GM12878 (cell line): ENCODE measurements around the gene TTC39C. TPM values are rescaled to one million over a fixed set of nuclear protein-coding genes. Genes with fewer than 3 reads are reported as not detected.

Experiments used
- ATAC-seq: fragments of 200-7000 bp; cut with Tn5 transposase; 3 replicates; pipeline ENCODE4 v1.9.1; 2020; ENCODE audit warnings: mild to moderate bottlenecking, moderate library complexity
- BruUV-seq: library from RNA; stranded (reverse); fragments of 400-500 nt; replicated peaks from 2 replicates; lab custom pipeline; 2021; lab: Mats Ljungman, UMichigan
- CTCF ChIA-PET: fragments of 300-600 bp; sonication (Branson Sonifier 250); formaldehyde crosslinking; extraction: SDS; loops from one replicate; lab custom pipeline; 2021; ENCODE audit warnings: inconsistent platforms; lab: Yijun Ruan, JAX
- POLR2A ChIA-PET: fragments of 350-600 bp; formaldehyde crosslinking; extraction: SDS; loops from one replicate; lab custom pipeline; 2021; ENCODE audit warnings: inconsistent platforms; lab: Charles Lee
- RAD21 ChIA-PET: fragments of 300-600 bp; sonication (Branson Sonifier 250); formaldehyde crosslinking; loops from one replicate; lab custom pipeline; 2023; ENCODE audit warnings: antibody characterized with exemption; ENCODE audit not compliant: unreplicated experiment; lab: Charles Lee
- SMC1A ChIA-PET: fragments of 300-600 bp; sonication (Branson Sonifier 250); formaldehyde crosslinking; loops from one replicate; lab custom pipeline; 2023; ENCODE audit not compliant: unreplicated experiment, uncharacterized antibody; lab: Charles Lee
- DNase-seq: peaks from one replicate; pipeline ENCODE4 v3.0.0-alpha.2; 2011; ENCODE audit warnings: low read depth, low spot score
- FAIRE-seq: peaks from 3 replicates; lab custom pipeline; 2011; peaks lifted over from hg19 to GRCh38; lab: Jason Lieb, UNC
- H2AFZ ChIP-seq: 2 replicates; pipeline ENCODE4 v1.6.0; 2011; ENCODE audit warnings: low read depth, low read length, control low read depth; ENCODE audit not compliant: control insufficient read depth
- H3K27ac ChIP-seq: 2 replicates; pipeline ENCODE4 v1.5.1; 2011; ENCODE audit warnings: control low read depth; ENCODE audit not compliant: control insufficient read depth, insufficient read depth
- H3K27me3 ChIP-seq, 2 experiments: replicated peaks in 1 of 2; 2 replicates each; pipeline versions ENCODE4 v1.6.0 to v1.6.1; 2011; ENCODE audit warnings: low read length in 1 of 2; ENCODE audit not compliant: control insufficient read depth in 2 of 2, insufficient read depth in 2 of 2
- H3K36me3 ChIP-seq, 2 experiments: 2 replicates each; pipeline ENCODE4 v1.5.1; 2011; ENCODE audit warnings: low read length in 1 of 2; ENCODE audit not compliant: control insufficient read depth in 2 of 2, insufficient read depth in 2 of 2
- H3K4me1 ChIP-seq: 2 replicates; pipeline ENCODE4 v1.6.1; 2011; ENCODE audit warnings: mild to moderate bottlenecking, low read length, moderate library complexity, mixed read lengths; ENCODE audit not compliant: control insufficient read depth, insufficient read depth
- H3K4me2 ChIP-seq: 2 replicates; pipeline ENCODE4 v1.6.0; 2011; ENCODE audit warnings: control low read depth; ENCODE audit not compliant: control insufficient read depth, insufficient read depth
- H3K4me3 ChIP-seq: fragments of 200-600 bp; sonication (generic); 2 replicates; pipeline ENCODE4 v1.5.1; 2016
- H3K79me2 ChIP-seq: 2 replicates; pipeline ENCODE4 v1.6.0; 2011; ENCODE audit warnings: low read length; ENCODE audit not compliant: control insufficient read depth, insufficient read depth
- H3K9ac ChIP-seq: 2 replicates; pipeline ENCODE4 v1.8.0; 2011; ENCODE audit warnings: low read length, control low read depth, mixed read lengths; ENCODE audit not compliant: control insufficient read depth, insufficient read depth
- H3K9me3 ChIP-seq: replicated peaks from 3 replicates; pipeline ENCODE4 v1.5.1; 2011; ENCODE audit warnings: mild to moderate bottlenecking, low read length; ENCODE audit not compliant: control insufficient read depth, insufficient read depth
- H4K20me1 ChIP-seq: 2 replicates; pipeline ENCODE4 v1.6.0; 2011; ENCODE audit not compliant: control insufficient read depth, insufficient read depth
- CUX1 ChIP-seq: IDR thresholded peaks from 2 replicates; pipeline ENCODE4 v1.6.1; 2012; ENCODE audit warnings: improper control_type of control experiment, low read depth, low read length; ENCODE audit not compliant: insufficient replicate concordance
- GABPA ChIP-seq: IDR thresholded peaks from 2 replicates; pipeline ENCODE4 v1.6.1; 2014; ENCODE audit warnings: antibody characterized with exemption, low read depth, mild to moderate bottlenecking, inconsistent platforms
- IRF4 ChIP-seq: IDR thresholded peaks from 2 replicates; pipeline ENCODE4 v1.6.1; 2011; ENCODE audit warnings: low read depth, low read length
- NRF1 ChIP-seq: conservative IDR thresholded peaks from 2 replicates; pipeline ENCODE4 v1.6.1; 2011; ENCODE audit warnings: mild to moderate bottlenecking, low read depth, low read length, improper control_type of control experiment
- PAX8 ChIP-seq: fragments of 450-650 bp; IDR thresholded peaks from 2 replicates; pipeline ENCODE4 v1.6.1; 2017; ENCODE audit warnings: mild to moderate bottlenecking, moderate library complexity
- RELB ChIP-seq: fragments of 450-650 bp; IDR thresholded peaks from 2 replicates; pipeline ENCODE4 v1.6.1; 2017; ENCODE audit warnings: low read depth, mild to moderate bottlenecking, moderate library complexity
- RFX5 ChIP-seq: IDR thresholded peaks from 2 replicates; pipeline ENCODE4 v1.6.1; 2011; ENCODE audit warnings: low read depth, low read length, improper control_type of control experiment
- SMAD1 ChIP-seq: fragments of 450-650 bp; IDR thresholded peaks from 2 replicates; pipeline ENCODE4 v1.6.1; 2018; ENCODE audit warnings: mild to moderate bottlenecking, low read depth; ENCODE audit not compliant: partially characterized antibody
- SUZ12 ChIP-seq: fragments of 200-600 bp; sonication (generic); IDR thresholded peaks from one replicate; pipeline ENCODE4 v1.6.1; 2018; ENCODE audit warnings: antibody characterized with exemption, mild to moderate bottlenecking; ENCODE audit not compliant: unreplicated experiment
- TARDBP ChIP-seq: IDR thresholded peaks from 2 replicates; pipeline ENCODE4 v1.6.1; 2016; ENCODE audit warnings: borderline replicate concordance
- ZNF24 ChIP-seq: fragments of 450-650 bp; IDR thresholded peaks from 2 replicates; pipeline ENCODE4 v1.6.1; 2017; ENCODE audit warnings: antibody characterized with exemption, mild to moderate bottlenecking
- WGBS: methylation state at CpG from one replicate; pipeline ENCODE4 v1.1.6; 2016; ENCODE audit warnings: low lambda C conversion rate; ENCODE audit not compliant: insufficient replicate concordance, insufficient coverage; ENCODE audit errors: missing lambda C conversion rate; 5-methylcytosine and 5-hydroxymethylcytosine counted together
- in situ Hi-C: fragments of 300-500 bp; cut with MboI; formaldehyde crosslinking; loops from 9 replicates; pipeline ENCODE4 v1.14.3; 2018; ENCODE audit warnings: mixed read lengths
- intact Hi-C: fragments of 100-400 bp; cut with micrococcal nuclease; formaldehyde crosslinking; loops from one replicate; pipeline ENCODE4 v1.14.2; 2022; ENCODE audit not compliant: unreplicated experiment
- polyA plus RNA-seq, 11 experiments: library from polyadenylated mRNA; depleted of rRNA in 4 of 11; unstranded in 6 of 11; stranded (reverse) in 5 of 11; fragments of >200 nt; fragmentation: Nextera tagmentation in 4 of 11; fragmentation: Illumina TruSeq in 1 of 11; extraction: Ambion mirVana in 4 of 11; extraction: Trizol in 1 of 11; gene quantifications; 1 replicate in 1 of 11; 2 replicates in 10 of 11; pipeline versions ENCODE4 v1.2.1 to v1.2.3, GENCODE V29; 2011 to 2016; ENCODE audit warnings: inconsistent platforms in 2 of 11, missing spikeins in 2 of 11, low read depth in 1 of 11
- total RNA-seq, 4 experiments: library from RNA; depleted of rRNA in 3 of 4; stranded (reverse); fragments of >200 nt in 3 of 4; fragmentation: Illumina TruSeq in 1 of 4; extraction: Trizol in 1 of 4; gene quantifications; 2 replicates each; pipeline versions ENCODE4 v1.2.1 to v1.2.3, GENCODE V29; 2013 to 2021
- TF ChIP-seq, protein P1 (sequence below): IDR thresholded peaks from 2 replicates; pipeline ENCODE4 v1.6.1; 2012; ENCODE audit warnings: low read length, inconsistent platforms
- TF ChIP-seq, protein P2 (sequence below): IDR thresholded peaks from 2 replicates; pipeline ENCODE4 v1.6.1; 2012; ENCODE audit warnings: low read depth, low read length, improper control_type of control experiment

TTC39C gene
- total and polyA plus RNA-seq, 10 of the 15 experiments (the other 5 are each of a cell fraction or from before 2014, with no cell fraction given): 21.1 to 91.0 (median 64.8) TPM

DNA sequence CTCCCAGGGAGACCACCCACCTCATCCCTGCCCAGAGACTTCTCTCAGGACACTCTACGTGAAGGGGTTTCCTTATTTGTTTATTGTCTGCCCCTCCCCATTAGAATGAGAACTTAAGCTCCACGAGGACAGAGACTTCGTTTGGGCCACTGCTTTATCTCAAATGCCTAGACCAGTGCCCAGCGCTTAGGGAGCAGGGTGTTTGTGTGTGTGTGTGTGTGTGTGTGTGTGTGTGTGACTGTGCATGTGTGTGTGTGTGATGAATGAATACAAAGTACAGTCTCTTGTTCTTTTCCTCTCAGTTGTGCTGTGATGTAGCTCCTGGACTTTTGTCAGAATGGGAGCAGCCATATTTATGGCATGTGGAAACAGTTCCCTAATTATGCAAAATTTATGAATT, 89.9 kb downstream of the TTC39C start:
- ChIA-PET CTCF (interaction anchor here (0.7 kb wide), 1 partner anchor 201 kb away, joined by 3 read pairs; no protein-coding TSS in a partner anchor), SMC1A (interaction anchor here (1.1 kb wide), 1 partner anchor 15 kb away, joined by 4 read pairs; no protein-coding TSS in a partner anchor), RAD21 (no interaction called here), POLR2A (interaction anchor here (0.7 kb wide), 1 partner anchor 158 kb away, joined by 4 read pairs; no protein-coding TSS in a partner anchor)
- no peaks in the 10 kb centered on the region for H3K4me1 ChIP-seq
- intact Hi-C loops: no loop called here
- no peak for TF ChIP-seq PAX8
- no peak for TF ChIP-seq CUX1
- no peak for TF ChIP-seq GABPA
- TF ChIP-seq ZNF24: no peak
- TF ChIP-seq SUZ12: no peak
- TF ChIP-seq IRF4: no peak
- no peak for TF ChIP-seq TARDBP
- no peak for TF ChIP-seq RELB
- no peak for TF ChIP-seq SMAD1
- TF ChIP-seq, protein P1, sequence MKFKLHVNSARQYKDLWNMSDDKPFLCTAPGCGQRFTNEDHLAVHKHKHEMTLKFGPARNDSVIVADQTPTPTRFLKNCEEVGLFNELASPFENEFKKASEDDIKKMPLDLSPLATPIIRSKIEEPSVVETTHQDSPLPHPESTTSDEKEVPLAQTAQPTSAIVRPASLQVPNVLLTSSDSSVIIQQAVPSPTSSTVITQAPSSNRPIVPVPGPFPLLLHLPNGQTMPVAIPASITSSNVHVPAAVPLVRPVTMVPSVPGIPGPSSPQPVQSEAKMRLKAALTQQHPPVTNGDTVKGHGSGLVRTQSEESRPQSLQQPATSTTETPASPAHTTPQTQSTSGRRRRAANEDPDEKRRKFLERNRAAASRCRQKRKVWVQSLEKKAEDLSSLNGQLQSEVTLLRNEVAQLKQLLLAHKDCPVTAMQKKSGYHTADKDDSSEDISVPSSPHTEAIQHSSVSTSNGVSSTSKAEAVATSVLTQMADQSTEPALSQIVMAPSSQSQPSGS: no peak
- TF ChIP-seq, protein P2, sequence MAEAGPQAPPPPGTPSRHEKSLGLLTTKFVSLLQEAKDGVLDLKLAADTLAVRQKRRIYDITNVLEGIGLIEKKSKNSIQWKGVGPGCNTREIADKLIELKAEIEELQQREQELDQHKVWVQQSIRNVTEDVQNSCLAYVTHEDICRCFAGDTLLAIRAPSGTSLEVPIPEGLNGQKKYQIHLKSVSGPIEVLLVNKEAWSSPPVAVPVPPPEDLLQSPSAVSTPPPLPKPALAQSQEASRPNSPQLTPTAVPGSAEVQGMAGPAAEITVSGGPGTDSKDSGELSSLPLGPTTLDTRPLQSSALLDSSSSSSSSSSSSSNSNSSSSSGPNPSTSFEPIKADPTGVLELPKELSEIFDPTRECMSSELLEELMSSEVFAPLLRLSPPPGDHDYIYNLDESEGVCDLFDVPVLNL: no peak
- no peak for TF ChIP-seq NRF1
- TF ChIP-seq RFX5: no peak
- BruUV-seq: no TSS peak
- ATAC-seq (no peak), FAIRE-seq (no peak), DNase-seq (no peak)
- no peaks in the 10 kb centered on the region for H3K9me3 ChIP-seq
- no peak overlapping the region for H3K27ac ChIP-seq
- no peaks in the 10 kb centered on the region for H4K20me1 ChIP-seq
- H3K4me3 ChIP-seq: no peak overlapping the region
- H3K79me2 ChIP-seq: no peaks in the 10 kb centered on the region
- H3K27me3 ChIP-seq: no peaks in the 10 kb centered on the region
- 85% methylated on average over 4 of the region's 4 CpGs for WGBS
- no peak overlapping the region for H2AFZ ChIP-seq
- no peak overlapping the region for H3K9ac ChIP-seq
- H3K36me3 ChIP-seq: peaks cover 2 to 4% of the 10 kb centered on the region in 2 experiments; a peak in 3 of 4 replicates
- no peak overlapping the region for H3K4me2 ChIP-seq
- in situ Hi-C loops: no loop called here
